ENCODE results near the gene BAZ1A. TPM values are rescaled to one million over a fixed set of nuclear protein-coding genes. Genes with fewer than 3 reads are reported as not detected.
"Not testable (repeated sequence)": the region's sequence is repeated elsewhere in the genome, so short reads cannot be mapped to it uniquely, and the experiment has no call there.

The BAZ1A gene
- total RNA-seq, 1 experiment from 2014 or later: 24.2 TPM

DNA sequence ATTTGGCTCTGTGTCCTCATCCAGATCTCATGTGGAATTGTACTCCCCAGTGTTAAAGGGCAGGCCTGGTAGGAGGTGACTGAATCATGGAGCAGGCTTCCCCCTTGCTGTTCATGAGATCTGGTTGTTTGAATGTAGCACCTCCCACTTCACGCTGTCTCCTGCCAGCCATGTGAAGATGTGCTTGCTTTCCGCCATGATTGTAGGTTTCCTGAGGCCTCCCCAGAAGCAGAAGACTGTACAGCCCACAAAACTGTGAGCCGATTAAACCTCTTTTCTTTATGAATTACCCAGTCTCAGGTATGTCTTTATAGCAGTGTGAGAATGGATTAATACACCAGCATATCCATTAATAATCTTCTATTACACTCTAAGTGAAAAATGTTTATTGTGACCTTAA is 70.2 kb downstream of the BAZ1A start:
- no peak overlapping the region for H3K4me3 ChIP-seq (replicated peaks in 1 of 2; ENCODE audit: low read depth in 1 of 2, low read length in 2 of 2)
- ATAC-seq: no peak

DNA sequence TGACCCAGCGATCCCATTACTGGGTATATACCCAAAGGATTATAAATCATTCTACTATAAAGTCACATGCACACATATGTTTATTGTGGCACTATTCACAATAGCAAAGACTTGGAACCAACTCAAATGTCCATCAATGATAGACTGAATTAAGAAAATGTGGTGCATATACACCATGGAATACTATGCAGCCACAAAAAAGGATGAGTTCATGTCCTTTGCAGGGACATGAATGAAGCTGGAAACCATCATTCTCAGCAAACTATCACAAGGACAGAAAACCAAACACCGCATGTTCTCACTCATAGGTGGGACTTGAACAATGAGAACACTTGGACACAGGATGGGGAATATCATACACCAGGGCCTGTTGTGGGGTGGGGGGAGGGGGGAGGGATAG is 76.3 kb downstream of the BAZ1A start:
- peaks cover 20 to 35% of the 10 kb centered on the region in 2 experiments; a peak in 3 of 4 replicates for H3K36me3 ChIP-seq (ENCODE audit: control insufficient read depth in 1 of 2, insufficient read depth in 2 of 2, low read length in 2 of 2)
- intact Hi-C loops (cut with micrococcal nuclease); ATAC-seq; H2AFZ ChIP-seq (ENCODE audit: low read depth, low read length, poor library complexity, severe bottlenecking); DNase-seq (ENCODE audit: low read depth, low spot score); H3K9ac ChIP-seq (ENCODE audit: low read length); H3K9me2 ChIP-seq (ENCODE audit: insufficient read depth); H3K4me2 ChIP-seq (ENCODE audit: low read length); BruUV-seq (replicated peaks); POLR2A ChIA-PET; H3K4me3 ChIP-seq (replicated peaks in 1 of 2; ENCODE audit: low read depth in 1 of 2, low read length in 2 of 2); H3K9me3 ChIP-seq (ENCODE audit: control insufficient read depth in 1 of 2, insufficient read depth in 1 of 2, low read depth in 1 of 2, low read length in 2 of 2); CTCF ChIA-PET; H3K27ac ChIP-seq (ENCODE audit: low read depth, low read length); H4K20me1 ChIP-seq (ENCODE audit: insufficient read depth); RAD21 ChIA-PET (ENCODE audit: low non-redundant PET in 1 of 2, low total read pairs in 2 of 2, uncharacterized antibody in 2 of 2, unreplicated experiment in 2 of 2); H3K79me2 ChIP-seq (ENCODE audit: insufficient read depth, low read length); H3K27me3 ChIP-seq (ENCODE audit: insufficient read depth, low read length); H3K4me1 ChIP-seq (ENCODE audit: control insufficient read depth in 1 of 2, insufficient read depth in 2 of 2, low read length in 2 of 2): not testable (repeated sequence)

More for the DNA sequence above, 70.2 kb downstream of the BAZ1A start:
- TF ChIP-seq ZFX (IDR thresholded peaks at IDR 0.05) (no peak), CEBPB (IDR thresholded peaks at IDR 0.05; ENCODE audit: low read depth) (no peak), EZH2phosphoT487 (IDR thresholded peaks at IDR 0.05; ENCODE audit: borderline replicate concordance) (no peak), ELF1 (IDR thresholded peaks at IDR 0.05; ENCODE audit: borderline replicate concordance, low read depth) (no peak), TCF7L2 (IDR thresholded peaks at IDR 0.05; ENCODE audit: borderline replicate concordance, extremely low read depth, insufficient read depth, insufficient read length) (no peak), SRF (IDR thresholded peaks at IDR 0.05; ENCODE audit: low read depth) (no peak), YY1 (IDR thresholded peaks at IDR 0.05; ENCODE audit: extremely low read depth, insufficient replicate concordance, low read depth, low read length) (no peak), CBX3 (IDR thresholded peaks at IDR 0.05; ENCODE audit: low read depth) (no peak)
- TF ChIP-seq, protein P1, sequence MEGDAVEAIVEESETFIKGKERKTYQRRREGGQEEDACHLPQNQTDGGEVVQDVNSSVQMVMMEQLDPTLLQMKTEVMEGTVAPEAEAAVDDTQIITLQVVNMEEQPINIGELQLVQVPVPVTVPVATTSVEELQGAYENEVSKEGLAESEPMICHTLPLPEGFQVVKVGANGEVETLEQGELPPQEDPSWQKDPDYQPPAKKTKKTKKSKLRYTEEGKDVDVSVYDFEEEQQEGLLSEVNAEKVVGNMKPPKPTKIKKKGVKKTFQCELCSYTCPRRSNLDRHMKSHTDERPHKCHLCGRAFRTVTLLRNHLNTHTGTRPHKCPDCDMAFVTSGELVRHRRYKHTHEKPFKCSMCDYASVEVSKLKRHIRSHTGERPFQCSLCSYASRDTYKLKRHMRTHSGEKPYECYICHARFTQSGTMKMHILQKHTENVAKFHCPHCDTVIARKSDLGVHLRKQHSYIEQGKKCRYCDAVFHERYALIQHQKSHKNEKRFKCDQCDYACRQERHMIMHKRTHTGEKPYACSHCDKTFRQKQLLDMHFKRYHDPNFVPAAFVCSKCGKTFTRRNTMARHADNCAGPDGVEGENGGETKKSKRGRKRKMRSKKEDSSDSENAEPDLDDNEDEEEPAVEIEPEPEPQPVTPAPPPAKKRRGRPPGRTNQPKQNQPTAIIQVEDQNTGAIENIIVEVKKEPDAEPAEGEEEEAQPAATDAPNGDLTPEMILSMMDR (IDR thresholded peaks at IDR 0.05 in 2 of 3, conservative IDR thresholded peaks at IDR 0.05 in 1 of 3; ENCODE audit: borderline replicate concordance in 1 of 3, insufficient read depth in 1 of 3, low read depth in 2 of 3, low read length in 2 of 3): no peak
- no peak for DNase-seq (ENCODE audit: low read depth, low spot score)
- BruUV-seq (replicated peaks): no TSS peak
- ChIA-PET POLR2A (no interaction called here), RAD21 (ENCODE audit: low non-redundant PET in 1 of 2, low total read pairs in 2 of 2, uncharacterized antibody in 2 of 2, unreplicated experiment in 2 of 2) (no interaction called here), CTCF (no interaction called here)
- H3K9me2 ChIP-seq (ENCODE audit: insufficient read depth): no peaks in the 10 kb centered on the region
- H3K4me2 ChIP-seq (ENCODE audit: low read length): no peak overlapping the region
- H3K27ac ChIP-seq (ENCODE audit: low read depth, low read length): no peak overlapping the region
- no peaks in the 10 kb centered on the region for H3K79me2 ChIP-seq (ENCODE audit: insufficient read depth, low read length)
- intact Hi-C loops (cut with micrococcal nuclease): no loop called here
- no peaks in the 10 kb centered on the region for H4K20me1 ChIP-seq (ENCODE audit: insufficient read depth)
- no peaks in the 10 kb centered on the region for H3K4me1 ChIP-seq (ENCODE audit: control insufficient read depth in 1 of 2, insufficient read depth in 2 of 2, low read length in 2 of 2)
- H3K36me3 ChIP-seq (ENCODE audit: control insufficient read depth in 1 of 2, insufficient read depth in 2 of 2, low read length in 2 of 2): peaks cover 19 to 35% of the 10 kb centered on the region in 2 experiments; a peak in 3 of 4 replicates
- no peaks in the 10 kb centered on the region for H3K9me3 ChIP-seq (ENCODE audit: control insufficient read depth in 1 of 2, insufficient read depth in 1 of 2, low read depth in 1 of 2, low read length in 2 of 2)
- no peak overlapping the region for H3K9ac ChIP-seq (ENCODE audit: low read length)
- H2AFZ ChIP-seq (ENCODE audit: low read depth, low read length, poor library complexity, severe bottlenecking): no peak overlapping the region
- H3K27me3 ChIP-seq (ENCODE audit: insufficient read depth, low read length): no peaks in the 10 kb centered on the region

Data from HCT116 (cell line).